Breast epithelium (tissue), 4 donors: ENCODE data around the gene MCF2L2. TPM values are rescaled to one million over a fixed set of nuclear protein-coding genes. Genes with fewer than 3 reads are reported as not detected.

Experiments
- DNase-seq, 2 donors: peaks; one replicate each; pipeline ENCODE4 v3.0.0-alpha.2; 2019; ENCODE audit warnings: low spot score in 2 of 2
- H3K27ac ChIP-seq, 2 donors: fragments of 200-600 bp; sonication (generic) in 1 of 2; one replicate each; pipeline ENCODE4 v1.5.1; 2016 to 2019; ENCODE audit warnings: mild to moderate bottlenecking in 1 of 2
- H3K27me3 ChIP-seq, 2 donors: fragments of 200-600 bp; sonication (generic) in 1 of 2; one replicate each; pipeline versions ENCODE4 v1.5.1 to v1.6.0; 2017 to 2019; ENCODE audit warnings: control low read depth in 1 of 2, mild to moderate bottlenecking in 1 of 2
- H3K36me3 ChIP-seq: fragments of 200-600 bp; one replicate; pipeline ENCODE4 v1.5.1; 2019
- H3K4me1 ChIP-seq, 2 donors: fragments of 200-600 bp; sonication (generic); one replicate each; pipeline ENCODE4 v1.5.1; 2016 to 2019; ENCODE audit warnings: control low read depth in 1 of 2
- H3K4me3 ChIP-seq, 3 donors: fragments of 200-600 bp; sonication (generic); 1 replicate in 2 of 3; 2 replicates in 1 of 3; pipeline ENCODE4 v1.5.1; 2016 to 2019; ENCODE audit warnings: mild to moderate bottlenecking in 3 of 3, moderate library complexity in 2 of 3
- H3K9me3 ChIP-seq, 2 donors: fragments of 200-600 bp; sonication (generic) in 1 of 2; one replicate each; pipeline ENCODE4 v1.5.1; 2016 to 2019; ENCODE audit warnings: control low read depth in 1 of 2
- CTCF ChIP-seq, 3 donors: fragments of 450-650 bp; IDR thresholded peaks; one replicate each; pipeline ENCODE4 v1.5.1; 2016 to 2017; ENCODE audit warnings: antibody characterized with exemption in 3 of 3, mild to moderate bottlenecking in 3 of 3, moderate library complexity in 3 of 3
- POLR2A ChIP-seq: fragments of 450-650 bp; IDR thresholded peaks from one replicate; pipeline ENCODE4 v1.6.1; 2016; ENCODE audit warnings: antibody characterized with exemption, mild to moderate bottlenecking, moderate library complexity
- POLR2AphosphoS5 ChIP-seq, 3 donors: sonication (generic); formaldehyde crosslinking; IDR thresholded peaks; one replicate each; pipeline ENCODE4 v1.6.1; 2017; ENCODE audit warnings: antibody characterized with exemption in 3 of 3
- intact Hi-C: fragments of 100-400 bp; cut with DNase I; formaldehyde crosslinking; loops from one replicate; pipeline ENCODE4 v1.15.1; 2023; ENCODE audit warnings: low total_unique reads
- total RNA-seq, 3 donors: library from RNA; depleted of rRNA; stranded (reverse); fragments of >200 nt; gene quantifications; one replicate each; pipeline ENCODE4 v1.1.0, GENCODE V29; 2016

MCF2L2 gene
- total RNA-seq, 3 donors from 2014 or later, result 0.64 to 1.5 (median 1.3) TPM

- H3K36me3 ChIP-seq, result no peaks in the 10 kb centered on the region
- intact Hi-C loops, result no loop called here
- TF ChIP-seq CTCF (IDR thresholded peaks at IDR 0.05) (no peak), POLR2A (no peak), POLR2AphosphoS5 (IDR thresholded peaks at IDR 0.05) (no peak)
- H3K4me3 ChIP-seq, result no peak overlapping the region
- H3K27ac ChIP-seq, result no peak overlapping the region
- H3K9me3 ChIP-seq, result no peaks in the 10 kb centered on the region
- no peak for DNase-seq
- no peaks in the 10 kb centered on the region for H3K4me1 ChIP-seq
- no peaks in the 10 kb centered on the region for H3K27me3 ChIP-seq
These were observed 128.4 kb downstream of the MCF2L2 start for GRCh38 chr3:183299976-183300375.

- no peaks in the 10 kb centered on the region for H3K36me3 ChIP-seq
- intact Hi-C loops, result no loop called here
- H3K27me3 ChIP-seq, result no peaks in the 10 kb centered on the region
- H3K4me1 ChIP-seq, result no peaks in the 10 kb centered on the region
- H3K4me3 ChIP-seq, result no peak overlapping the region
- H3K27ac ChIP-seq, result no peak overlapping the region
- no peak for TF ChIP-seq CTCF (IDR thresholded peaks at IDR 0.05)
- TF ChIP-seq POLR2A, result no peak
- TF ChIP-seq POLR2AphosphoS5 (IDR thresholded peaks at IDR 0.05), result no peak
- DNase-seq, result no peak
- H3K9me3 ChIP-seq, result no peaks in the 10 kb centered on the region
These were observed 129.7 kb downstream of the MCF2L2 start for GRCh38 chr3:183298701-183299153.

GRCh38 chr3:183296944-183297343 is 131.5 kb downstream of the MCF2L2 start:
- DNase-seq, result no peak
- Histone ChIP-seq H3K36me3 (no peaks in the 10 kb centered on the region), H3K27ac (no peak overlapping the region), H3K9me3 (no peaks in the 10 kb centered on the region), H3K27me3 (no peaks in the 10 kb centered on the region), H3K4me1 (no peaks in the 10 kb centered on the region), H3K4me3 (no peak overlapping the region)
- intact Hi-C loops, result no loop called here
- TF ChIP-seq POLR2AphosphoS5 (IDR thresholded peaks at IDR 0.05), result no peak
- TF ChIP-seq POLR2A, result no peak
- no peak for TF ChIP-seq CTCF (IDR thresholded peaks at IDR 0.05)

- Histone ChIP-seq H3K4me1 (no peaks in the 10 kb centered on the region), H3K4me3 (no peak overlapping the region), H3K9me3 (no peaks in the 10 kb centered on the region), H3K27me3 (no peaks in the 10 kb centered on the region), H3K36me3 (no peaks in the 10 kb centered on the region), H3K27ac (peak overlapping the region; percentile 62 to 79)
- TF ChIP-seq POLR2AphosphoS5 (IDR thresholded peaks at IDR 0.05), result peak; percentile 49 to 71 (median 62)
- TF ChIP-seq CTCF (IDR thresholded peaks at IDR 0.05), result no peak
- intact Hi-C loops, result no loop called here
- peak; percentile 58 to 82 for DNase-seq
These were observed 133.2 kb downstream of the MCF2L2 start for GRCh38 chr3:183295211-183295610.

- H3K9me3 ChIP-seq, result no peaks in the 10 kb centered on the region
- no peaks in the 10 kb centered on the region for H3K4me1 ChIP-seq
- H3K4me3 ChIP-seq, result no peak overlapping the region
- H3K27me3 ChIP-seq, result no peaks in the 10 kb centered on the region
- no peaks in the 10 kb centered on the region for H3K36me3 ChIP-seq
- DNase-seq, result no peak
- intact Hi-C loops, result no loop called here
- peak overlapping the region in 1 of 2 donors; percentile 17 for H3K27ac ChIP-seq
- TF ChIP-seq CTCF (IDR thresholded peaks at IDR 0.05), result no peak
- TF ChIP-seq POLR2AphosphoS5 (IDR thresholded peaks at IDR 0.05), result no peak
- TF ChIP-seq POLR2A, result no peak
These were observed 134.5 kb downstream of the MCF2L2 start for GRCh38 chr3:183293966-183294365.
